Stimulated activated naive CD4-positive, alpha-beta T cell treated with Interleukin-2 at 50 U/mL for 16 hours (primary cell): Measurements from ENCODE around the gene GIT2.
A peak's percentile ranks its signal among the peaks of the same experiment; 100 is the strongest.

ENCODE experiments used
- DNase-seq: peaks from one replicate; lab custom pipeline; 2025; lab: John Stamatoyannopoulos, UW

The GIT2 gene

GRCh38 chr12:109981311-109981710, 14.9 kb downstream of the GIT2 start:
- DNase-seq = peak; percentile 67

GRCh38 chr12:109972821-109973220, 23.3 kb downstream of the GIT2 start:
- DNase-seq = no peak

GRCh38 chr12:109968801-109969200, 27.4 kb downstream of the GIT2 start:
- DNase-seq = no peak

GRCh38 chr12:109968032-109968420, 28.1 kb downstream of the GIT2 start:
- no peak for DNase-seq

- DNase-seq = no peak
Observed at GRCh38 chr12:109967383-109968031, 28.7 kb downstream of the GIT2 start.

- DNase-seq = no peak
Observed at GRCh38 chr12:109966546-109966945, 29.6 kb downstream of the GIT2 start.

- DNase-seq = no peak
Observed at GRCh38 chr12:109963743-109964429, 32.3 kb downstream of the GIT2 start.

GRCh38 chr12:109963330-109963729, 32.8 kb downstream of the GIT2 start:
- no peak for DNase-seq

GRCh38 chr12:109962398-109962797, 33.8 kb downstream of the GIT2 start:
- DNase-seq = no peak

GRCh38 chr12:109961612-109962011, 34.6 kb downstream of the GIT2 start:
- no peak for DNase-seq

- no peak for DNase-seq
Observed at GRCh38 chr12:109961201-109961600, 35.0 kb downstream of the GIT2 start.

DNA sequence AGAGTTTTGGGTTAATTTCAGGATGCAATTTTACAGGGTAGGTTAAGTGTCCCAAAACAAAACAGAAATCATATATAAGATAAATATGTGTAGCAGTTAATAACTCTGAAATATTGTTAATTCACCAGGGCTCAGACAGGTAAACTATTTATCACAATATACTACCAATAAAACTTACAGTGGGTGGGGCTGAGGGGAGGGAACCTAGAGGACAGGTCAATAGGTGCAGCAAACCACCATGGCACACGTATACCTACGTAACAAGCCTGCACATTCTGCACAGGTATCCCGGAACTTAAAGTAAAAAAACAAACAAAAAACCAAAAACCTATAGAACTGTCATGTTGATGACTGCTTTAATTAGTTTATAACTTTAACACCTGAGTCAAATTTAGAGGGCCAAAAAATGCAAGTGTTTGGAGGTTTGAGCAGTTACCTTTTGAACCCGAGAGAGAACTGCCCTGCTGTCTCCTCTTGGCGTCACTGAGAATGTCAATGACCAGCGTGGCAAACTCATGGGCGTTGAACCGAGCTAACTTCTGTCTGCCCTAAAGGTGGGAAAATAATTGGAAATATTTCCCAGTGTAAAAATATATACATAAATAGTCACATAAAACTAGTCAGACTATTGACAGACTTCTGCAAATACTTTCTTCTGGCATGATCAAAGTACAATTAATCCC, 36.6 kb downstream of the GIT2 start:
- DNase-seq = no peak

DNA sequence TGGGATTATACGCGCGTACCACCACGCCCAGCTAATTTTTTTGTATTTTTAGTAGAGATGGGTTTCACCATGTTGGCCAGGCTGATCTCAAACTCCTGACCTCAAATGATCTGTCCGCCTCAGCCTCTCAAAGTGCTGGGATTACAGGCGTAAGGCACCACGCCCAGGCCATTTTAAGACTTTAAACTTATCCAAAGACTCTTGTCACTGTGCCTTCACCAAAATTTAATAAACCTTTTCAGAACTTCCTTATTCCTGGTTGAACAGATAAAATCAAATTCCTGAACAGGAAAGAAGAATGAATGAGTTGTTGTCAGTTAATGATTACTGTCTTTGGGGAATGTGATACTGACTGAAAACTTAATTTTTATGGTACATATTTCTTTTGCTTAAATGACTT, 37.8 kb downstream of the GIT2 start:
- no peak for DNase-seq

GRCh38 chr12:109953656-109954055, 42.5 kb downstream of the GIT2 start:
- DNase-seq = no peak

DNA sequence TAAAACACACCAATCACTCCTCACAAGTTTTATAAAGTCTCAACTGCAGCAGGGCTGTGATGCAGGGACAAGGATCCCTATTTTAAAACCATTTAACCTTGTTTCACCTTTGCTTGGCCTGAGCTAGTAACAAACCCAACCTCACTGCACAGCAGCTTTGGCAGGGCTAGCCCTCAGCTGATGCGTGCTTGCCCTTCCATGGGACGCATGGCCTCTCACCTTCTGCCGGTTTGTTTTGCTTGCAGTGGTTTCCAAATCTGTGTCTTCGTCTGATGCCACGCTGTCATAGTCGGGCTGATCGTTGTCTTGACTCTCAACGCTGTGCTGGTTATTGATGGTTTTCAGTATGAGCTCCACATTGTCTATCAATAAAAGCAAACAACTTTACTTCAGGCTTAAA, 43.3 kb downstream of the GIT2 start:
- no peak for DNase-seq

GRCh38 chr12:109952160-109952858, 43.9 kb downstream of the GIT2 start:
- DNase-seq = no peak

DNA sequence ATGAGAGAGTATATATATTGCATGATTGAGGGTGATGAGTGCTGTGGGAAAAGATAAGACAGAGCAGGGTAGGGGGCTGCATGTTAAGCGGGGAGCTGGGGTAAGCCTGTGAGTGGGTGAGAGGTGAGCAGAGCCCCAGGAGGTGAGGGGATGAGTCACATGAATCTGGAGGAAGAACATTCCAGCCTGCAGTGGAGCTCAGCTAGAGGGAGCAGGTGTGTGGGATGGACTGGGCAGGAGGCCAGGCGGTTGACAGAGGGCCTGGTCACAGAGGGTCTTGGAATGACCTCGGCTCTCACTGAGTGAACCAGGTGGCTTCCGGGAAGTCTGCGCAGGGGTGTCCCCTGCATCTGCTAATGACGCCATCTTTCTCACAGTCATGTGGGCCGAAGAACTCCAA, 44.4 kb downstream of the GIT2 start:
- no peak for DNase-seq

DNA sequence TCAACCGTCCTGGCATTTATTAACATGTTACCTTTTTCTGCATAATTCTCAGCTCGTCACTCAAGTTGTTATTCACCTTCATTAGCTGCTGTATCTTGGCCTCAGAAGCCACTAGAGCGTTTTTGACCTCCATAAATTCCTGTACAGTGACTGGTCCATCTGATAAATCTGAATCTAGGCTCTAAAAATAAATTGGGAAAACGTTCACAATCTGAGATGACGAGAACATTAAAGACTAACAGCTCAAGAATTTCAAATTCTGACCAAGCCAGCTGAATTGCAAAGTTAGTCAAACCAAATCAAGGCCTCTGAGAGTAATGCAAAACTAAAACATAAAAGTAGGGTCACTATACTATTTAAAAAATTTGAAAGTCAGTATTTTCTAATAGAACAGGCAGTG, 45.0 kb downstream of the GIT2 start:
- DNase-seq = no peak

DNA sequence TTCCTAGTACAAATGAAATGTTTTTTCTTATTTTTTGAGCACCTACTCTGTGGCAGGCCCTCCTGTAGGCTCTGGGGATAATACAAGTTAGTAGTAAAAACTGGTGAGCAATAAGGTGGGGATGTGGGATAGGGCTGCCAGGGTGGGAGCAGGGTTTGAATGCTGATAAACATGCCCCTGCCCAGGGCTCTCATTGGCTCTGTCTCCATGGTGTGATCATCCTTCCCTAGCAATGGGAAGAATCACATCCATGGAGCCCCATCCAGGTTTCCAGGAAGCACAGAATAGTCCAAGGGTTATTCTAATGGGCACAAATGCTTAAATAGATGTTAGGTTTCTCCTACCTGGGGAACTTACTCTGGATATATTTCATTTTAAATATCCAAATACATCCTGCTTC, 45.5 kb downstream of the GIT2 start:
- no peak for DNase-seq

GRCh38 chr12:109949089-109949488, 47.1 kb downstream of the GIT2 start:
- no peak for DNase-seq

DNA sequence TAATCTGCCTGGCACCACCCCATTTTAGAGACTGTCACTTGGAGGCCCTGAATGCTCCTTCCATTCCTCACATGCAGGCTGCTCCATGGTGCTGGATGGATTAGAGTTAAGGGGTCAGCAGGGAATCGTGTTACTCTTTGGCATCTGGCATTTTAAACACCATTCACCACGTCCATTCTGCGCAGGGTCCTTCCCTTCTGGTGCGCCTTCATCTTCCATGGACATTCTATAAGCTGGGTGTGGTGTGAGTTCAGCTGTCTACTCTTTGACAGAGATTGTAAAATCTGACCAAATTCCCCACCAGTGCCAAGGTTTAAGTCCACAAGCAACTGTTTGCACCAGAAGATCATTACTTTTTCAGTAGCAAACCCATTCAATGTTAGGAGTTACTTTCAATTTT, 47.8 kb downstream of the GIT2 start:
- DNase-seq = no peak

GRCh38 chr12:109947521-109947920, 48.6 kb downstream of the GIT2 start:
- no peak for DNase-seq

GRCh38 chr12:109946913-109947312, 49.3 kb downstream of the GIT2 start:
- no peak for DNase-seq
